GM23248 (cell line): ENCODE measurements around the gene PTPRA.

Experiments used
- EZH2 ChIP-seq: fragments of 200-600 bp; sonication (generic); IDR thresholded peaks from 2 replicates; pipeline ENCODE4 v1.6.1; 2018; ENCODE audit warnings: antibody characterized with exemption, mild to moderate bottlenecking; ENCODE audit not compliant: insufficient read depth, poor library complexity, severe bottlenecking
- EZH2phosphoT487 ChIP-seq: fragments of 200-600 bp; sonication (generic); IDR thresholded peaks from 2 replicates; pipeline ENCODE4 v1.6.1; 2018; ENCODE audit warnings: antibody characterized with exemption, moderate library complexity, mild to moderate bottlenecking, low read depth; ENCODE audit not compliant: insufficient read depth

GRCh38 chr20:3085571-3086072 is 212.3 kb downstream of the PTPRA start:
- no peak for TF ChIP-seq EZH2
- TF ChIP-seq EZH2phosphoT487, result no peak
